ENCODE measurements around the gene BUD13. TPM values are rescaled to one million over a fixed set of nuclear protein-coding genes. Genes with fewer than 3 reads are reported as not detected.
"Not testable (repeated sequence)": the region's sequence is repeated elsewhere in the genome, so short reads cannot be mapped to it uniquely, and the experiment has no call there.

The BUD13 gene
- total and polyA plus RNA-seq, 11 donors = 4.3 to 10.0 (median 7.1) TPM

DNA sequence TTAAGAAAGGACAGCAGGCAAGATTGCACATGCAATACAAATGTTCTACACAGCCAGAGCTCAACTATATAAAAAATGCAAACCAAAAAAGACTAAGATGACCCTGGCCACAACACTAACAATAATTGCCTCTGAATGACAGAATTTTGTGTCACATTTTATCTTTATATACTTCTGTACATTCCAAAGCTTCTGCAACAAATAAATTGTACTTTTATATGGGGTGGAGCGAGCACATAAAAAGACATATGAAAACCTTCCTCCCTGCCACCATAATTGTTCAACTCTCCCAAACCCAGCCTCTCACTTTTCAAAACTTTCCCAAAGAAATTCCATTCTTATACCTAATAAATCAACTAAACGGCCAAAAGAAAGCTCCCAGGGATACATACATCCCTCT lies 10.7 kb downstream of the BUD13 start:
- Histone ChIP-seq H3K27me3 (no peaks in the 10 kb centered on the region), H3K4me1 (no peaks in the 10 kb centered on the region), H3K9me3 (no peaks in the 10 kb centered on the region), H3K36me3 (peaks cover 9 to 97% (median 85%) of the 10 kb centered on the region in 9 donors), H3K4me3 (no peak overlapping the region), H3K27ac (no peak overlapping the region)
- WGBS, 4 donors = 86 to 96% (median 95%) methylated on average over 2 of the region's 2 CpGs
- no peak for ATAC-seq
- no peak for TF ChIP-seq POLR2A (IDR thresholded peaks at IDR 0.05)
- TF ChIP-seq, protein P1, sequence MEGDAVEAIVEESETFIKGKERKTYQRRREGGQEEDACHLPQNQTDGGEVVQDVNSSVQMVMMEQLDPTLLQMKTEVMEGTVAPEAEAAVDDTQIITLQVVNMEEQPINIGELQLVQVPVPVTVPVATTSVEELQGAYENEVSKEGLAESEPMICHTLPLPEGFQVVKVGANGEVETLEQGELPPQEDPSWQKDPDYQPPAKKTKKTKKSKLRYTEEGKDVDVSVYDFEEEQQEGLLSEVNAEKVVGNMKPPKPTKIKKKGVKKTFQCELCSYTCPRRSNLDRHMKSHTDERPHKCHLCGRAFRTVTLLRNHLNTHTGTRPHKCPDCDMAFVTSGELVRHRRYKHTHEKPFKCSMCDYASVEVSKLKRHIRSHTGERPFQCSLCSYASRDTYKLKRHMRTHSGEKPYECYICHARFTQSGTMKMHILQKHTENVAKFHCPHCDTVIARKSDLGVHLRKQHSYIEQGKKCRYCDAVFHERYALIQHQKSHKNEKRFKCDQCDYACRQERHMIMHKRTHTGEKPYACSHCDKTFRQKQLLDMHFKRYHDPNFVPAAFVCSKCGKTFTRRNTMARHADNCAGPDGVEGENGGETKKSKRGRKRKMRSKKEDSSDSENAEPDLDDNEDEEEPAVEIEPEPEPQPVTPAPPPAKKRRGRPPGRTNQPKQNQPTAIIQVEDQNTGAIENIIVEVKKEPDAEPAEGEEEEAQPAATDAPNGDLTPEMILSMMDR (IDR thresholded peaks at IDR 0.05) = no peak
- intact Hi-C loops (cut with DNase I) = no loop called here
- no peak for DNase-seq

DNA sequence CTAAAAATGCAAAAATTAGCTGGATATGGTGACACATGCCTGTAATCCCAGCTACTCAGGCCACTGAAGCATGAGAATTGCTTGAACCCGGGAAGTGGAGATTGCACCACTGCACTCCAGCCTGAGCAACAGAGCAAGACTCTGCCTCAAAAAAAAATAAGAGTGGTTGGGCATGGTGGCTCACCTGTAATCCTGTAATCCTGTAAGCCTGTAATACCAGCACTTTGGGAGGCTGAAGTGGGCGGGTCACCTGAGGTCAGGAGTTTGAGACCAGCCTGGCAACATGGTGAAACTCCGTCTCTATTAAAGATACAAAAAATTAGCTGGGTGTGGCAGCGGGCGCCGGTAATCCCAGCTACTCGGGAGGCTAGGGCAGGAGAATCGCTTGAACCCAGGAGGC lies 16.7 kb downstream of the BUD13 start:
- DNase-seq; intact Hi-C loops (cut with DNase I); H3K27me3 ChIP-seq; H3K27ac ChIP-seq; H3K4me3 ChIP-seq; H3K9me3 ChIP-seq; ATAC-seq; H3K4me1 ChIP-seq: not testable (repeated sequence)
- 80 to 90% (median 86%) methylated on average over 8 of the region's 8 CpGs for WGBS, 4 donors
- H3K36me3 ChIP-seq = peaks cover 9 to 100% (median 97%) of the 10 kb centered on the region in 9 donors

DNA sequence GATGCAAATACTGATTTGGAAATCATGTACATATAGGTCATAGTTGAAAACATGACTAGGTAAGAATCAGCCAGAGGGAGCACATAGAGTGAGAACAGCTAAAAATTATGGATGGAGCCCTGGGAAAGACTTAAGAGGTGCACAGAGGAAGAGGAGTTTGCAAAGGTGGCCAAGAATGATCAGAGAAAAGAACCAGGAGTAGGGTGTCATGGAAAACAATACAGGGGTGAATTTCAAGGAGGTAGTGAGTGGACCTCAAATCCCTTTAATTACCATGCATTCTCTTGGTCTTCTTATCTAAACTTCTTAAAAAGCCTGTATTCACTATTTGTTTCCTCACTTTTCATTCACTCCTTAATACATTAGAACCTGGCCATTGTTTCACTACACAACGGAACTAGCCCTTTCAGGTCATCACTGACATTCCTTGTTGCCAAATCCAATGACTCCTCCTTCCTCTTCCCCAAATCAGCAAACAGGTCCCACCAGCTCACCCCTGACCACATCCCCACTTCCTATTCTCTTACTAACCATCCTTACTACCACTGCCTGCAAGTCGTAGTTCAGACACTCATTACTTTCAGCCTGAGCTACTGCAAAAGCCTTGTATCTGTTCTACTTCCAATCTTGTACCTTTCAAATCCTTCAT lies 22.6 kb downstream of the BUD13 start:
- 86 to 90% (median 88%) methylated on average over 2 of the region's 2 CpGs for WGBS, 4 donors
- no peaks in the 10 kb centered on the region for H3K9me3 ChIP-seq
- H3K27ac ChIP-seq = no peak overlapping the region
- H3K27me3 ChIP-seq = no peaks in the 10 kb centered on the region
- DNase-seq (no peak), ATAC-seq (no peak)
- peaks cover 0 to 100% (median 94%) of the 10 kb centered on the region in 9 donors for H3K36me3 ChIP-seq
- no peak overlapping the region for H3K4me3 ChIP-seq
- H3K4me1 ChIP-seq = no peaks in the 10 kb centered on the region
- intact Hi-C loops (cut with DNase I) = no loop called here
- no peak for TF ChIP-seq POLR2A (IDR thresholded peaks at IDR 0.05)
- TF ChIP-seq, protein P1 (IDR thresholded peaks at IDR 0.05) = no peak

DNA sequence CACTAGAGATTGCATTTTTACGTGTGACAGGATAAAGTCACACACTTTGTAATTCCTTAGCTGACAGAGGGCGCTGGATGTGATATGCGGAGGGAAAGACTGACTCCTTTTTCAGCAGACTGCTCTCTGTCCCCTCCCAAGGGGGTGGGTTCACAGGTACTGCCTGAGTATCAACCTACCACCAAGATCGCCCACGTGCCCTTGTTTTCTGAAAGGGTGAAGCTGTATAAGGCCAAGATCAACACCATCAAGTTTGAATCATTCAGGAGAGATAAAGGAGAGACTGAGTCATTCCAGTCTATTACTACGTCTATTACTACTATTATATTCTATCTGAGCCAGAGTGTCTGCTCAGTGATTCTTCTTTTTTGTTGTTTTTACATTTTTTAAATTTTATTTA lies 30.7 kb downstream of the BUD13 start:
- no peaks in the 10 kb centered on the region for H3K27me3 ChIP-seq
- no peak overlapping the region for H3K27ac ChIP-seq
- ATAC-seq (peak in 1 of 4 donors; percentile 12), DNase-seq (no peak)
- peaks cover 0 to 25% (median 17%) of the 10 kb centered on the region in 9 donors for H3K36me3 ChIP-seq
- TF ChIP-seq, protein P1 (IDR thresholded peaks at IDR 0.05) = no peak
- TF ChIP-seq POLR2A (IDR thresholded peaks at IDR 0.05) = no peak
- H3K9me3 ChIP-seq = no peaks in the 10 kb centered on the region
- no peak overlapping the region for H3K4me3 ChIP-seq
- 86 to 93% (median 90%) methylated on average over 6 of the region's 6 CpGs for WGBS, 4 donors
- H3K4me1 ChIP-seq = peaks cover 0 to 6% (median 0%) of the 10 kb centered on the region in 12 donors
- intact Hi-C loops (cut with DNase I) = no loop called here

DNA sequence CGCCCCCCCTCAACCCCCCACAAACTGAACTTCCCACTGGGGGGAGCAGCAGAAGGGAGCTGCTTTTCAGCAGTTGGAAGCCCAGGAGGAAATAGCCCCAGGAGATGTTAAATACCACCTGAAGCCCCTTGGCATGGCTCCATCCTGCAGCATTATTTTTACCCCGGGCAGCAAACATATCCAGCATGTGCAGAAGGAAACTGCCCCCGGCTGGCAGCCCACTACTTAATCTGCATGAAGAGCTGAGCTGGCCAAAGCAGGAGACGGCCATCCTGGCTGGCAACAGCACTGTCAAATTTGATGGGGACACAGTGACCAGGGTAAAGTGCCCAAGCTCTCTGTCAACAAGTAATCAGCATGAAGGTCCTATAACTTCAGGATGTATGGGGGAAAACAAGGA lies 32.0 kb downstream of the BUD13 start:
- ATAC-seq = no peak

More for the DNA sequence above, 32.0 kb downstream of the BUD13 start:
- H3K9me3 ChIP-seq = no peaks in the 10 kb centered on the region
- H3K27me3 ChIP-seq = no peaks in the 10 kb centered on the region
- intact Hi-C loops (cut with DNase I) = no loop called here
- no peak overlapping the region for H3K27ac ChIP-seq
- no peak overlapping the region for H3K4me3 ChIP-seq
- WGBS, 4 donors = 48 to 79% (median 65%) methylated on average over 3 to 4 of the region's 4 CpGs
- H3K36me3 ChIP-seq = peaks cover 0 to 13% (median 4%) of the 10 kb centered on the region in 9 donors
- peaks cover 0 to 6% (median 0%) of the 10 kb centered on the region in 12 donors for H3K4me1 ChIP-seq
- TF ChIP-seq, protein P1 (IDR thresholded peaks at IDR 0.05) = no peak
- TF ChIP-seq POLR2A (IDR thresholded peaks at IDR 0.05) = no peak
- no peak for DNase-seq

All from heart left ventricle (tissue), 16 donors.